NCI-H2196 (cell line): ENCODE measurements around the gene XPO1.
"Not testable (repeated sequence)": the region's sequence is repeated elsewhere in the genome, so short reads cannot be mapped to it uniquely, and the experiment has no call there.

Experiments
- DNase-seq: peaks from one replicate; lab custom pipeline; 2025; ENCODE audit not compliant: unreplicated experiment; lab: John Stamatoyannopoulos, UW

Gene XPO1

GRCh38 chr2:61536572-61537276 lies 1.4 kb downstream of the XPO1 start:
- peak; percentile 28 for DNase-seq

DNA sequence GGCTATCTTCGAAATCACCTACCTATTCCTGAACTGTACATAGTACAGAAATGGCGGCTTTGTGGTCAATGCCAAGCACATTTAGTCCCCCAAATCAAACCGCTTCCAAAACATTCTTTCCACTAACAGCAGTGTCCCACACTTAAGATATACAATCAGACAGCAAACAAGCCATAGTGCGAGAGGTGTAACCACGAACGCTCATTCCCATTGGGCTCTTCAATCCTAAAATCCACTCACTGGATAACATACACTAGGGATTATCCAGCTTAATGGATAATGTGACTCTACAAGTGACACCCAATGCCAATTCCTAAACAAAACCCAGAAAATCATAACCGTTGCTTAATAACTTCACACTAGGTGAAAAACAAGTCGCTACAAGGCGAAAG lies 2.0 kb downstream of the XPO1 start:
- DNase-seq = no peak

GRCh38 chr2:61535449-61535848 lies 2.7 kb downstream of the XPO1 start:
- DNase-seq = no peak

DNA sequence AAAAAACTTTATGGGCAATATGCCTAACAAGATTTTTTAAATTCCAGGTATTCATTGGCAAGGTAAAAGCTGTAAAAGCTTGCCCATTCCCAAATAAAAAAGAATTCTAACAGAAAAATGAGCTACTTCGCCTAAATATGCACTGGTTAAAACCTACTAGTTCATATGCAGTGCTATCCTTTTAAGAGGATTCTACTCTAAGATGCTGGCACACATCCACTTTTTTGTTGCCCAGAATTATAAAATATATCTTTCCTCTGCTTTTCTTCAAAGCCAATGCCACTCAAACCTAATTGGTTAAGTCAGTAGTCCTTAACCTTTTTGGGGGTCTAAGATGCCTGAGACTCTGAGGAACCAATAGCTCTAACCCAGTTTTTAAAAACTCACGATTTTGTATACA lies 3.2 kb downstream of the XPO1 start:
- DNase-seq = no peak

- DNase-seq = no peak
These were observed 7.4 kb downstream of the XPO1 start for GRCh38 chr2:61530749-61531148.

DNA sequence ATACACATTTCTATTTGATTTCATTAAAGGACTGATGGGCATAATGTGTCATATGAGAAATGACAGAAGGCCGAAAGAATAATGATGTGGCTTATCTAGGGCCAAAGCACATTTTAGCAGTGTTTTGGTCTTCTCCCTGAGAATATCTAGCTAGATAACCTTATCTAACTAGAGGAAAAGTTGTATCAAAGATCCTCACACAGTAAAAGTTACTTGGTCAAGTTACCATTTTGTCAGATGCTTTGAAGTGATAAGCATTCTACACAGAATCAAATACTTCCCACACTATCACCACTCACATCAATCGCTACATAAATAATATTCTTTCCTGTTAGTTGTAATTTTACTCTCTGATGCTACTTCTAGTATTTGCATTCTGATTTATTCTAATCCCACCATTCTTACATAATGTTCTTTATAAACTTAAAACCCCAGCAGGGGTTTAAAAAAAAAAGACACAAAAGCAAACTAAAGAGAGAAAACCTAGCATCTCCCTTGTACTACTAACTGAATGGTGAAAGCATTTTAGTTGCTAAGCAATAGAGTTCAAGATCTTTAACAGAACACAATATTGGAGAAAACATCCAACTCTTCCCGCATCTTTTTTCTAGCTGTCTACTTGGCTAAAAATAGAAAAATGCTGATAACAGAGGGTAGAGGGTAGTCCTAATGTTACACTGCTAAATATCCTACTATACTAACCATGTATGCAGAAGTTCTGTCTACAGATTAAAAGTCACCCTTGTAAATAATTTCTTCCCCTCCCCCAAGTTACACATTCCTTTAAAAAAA lies 8.0 kb downstream of the XPO1 start:
- no peak for DNase-seq

DNA sequence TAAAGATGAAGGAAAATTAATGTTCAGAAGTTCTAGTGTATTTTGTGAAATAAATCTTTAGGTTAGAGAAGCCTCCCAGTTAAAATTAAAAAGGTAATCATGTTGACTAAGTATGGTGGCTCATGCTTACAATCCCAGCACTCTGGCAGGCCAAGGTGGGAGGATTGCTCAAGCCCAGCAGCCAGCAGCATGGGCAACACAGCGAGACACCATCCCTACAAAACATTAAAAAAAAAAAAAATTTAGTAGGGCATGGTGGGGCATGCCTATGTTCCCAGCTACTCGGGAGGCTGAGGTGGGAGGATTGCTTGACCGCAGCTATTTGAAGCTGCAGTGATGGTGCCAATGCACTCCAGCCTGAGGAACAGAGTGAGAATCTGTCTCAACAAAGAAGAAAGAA lies 17.9 kb downstream of the XPO1 start:
- no peak for DNase-seq

- no peak for DNase-seq
These were observed 25.3 kb downstream of the XPO1 start for GRCh38 chr2:61512768-61513398.

DNA sequence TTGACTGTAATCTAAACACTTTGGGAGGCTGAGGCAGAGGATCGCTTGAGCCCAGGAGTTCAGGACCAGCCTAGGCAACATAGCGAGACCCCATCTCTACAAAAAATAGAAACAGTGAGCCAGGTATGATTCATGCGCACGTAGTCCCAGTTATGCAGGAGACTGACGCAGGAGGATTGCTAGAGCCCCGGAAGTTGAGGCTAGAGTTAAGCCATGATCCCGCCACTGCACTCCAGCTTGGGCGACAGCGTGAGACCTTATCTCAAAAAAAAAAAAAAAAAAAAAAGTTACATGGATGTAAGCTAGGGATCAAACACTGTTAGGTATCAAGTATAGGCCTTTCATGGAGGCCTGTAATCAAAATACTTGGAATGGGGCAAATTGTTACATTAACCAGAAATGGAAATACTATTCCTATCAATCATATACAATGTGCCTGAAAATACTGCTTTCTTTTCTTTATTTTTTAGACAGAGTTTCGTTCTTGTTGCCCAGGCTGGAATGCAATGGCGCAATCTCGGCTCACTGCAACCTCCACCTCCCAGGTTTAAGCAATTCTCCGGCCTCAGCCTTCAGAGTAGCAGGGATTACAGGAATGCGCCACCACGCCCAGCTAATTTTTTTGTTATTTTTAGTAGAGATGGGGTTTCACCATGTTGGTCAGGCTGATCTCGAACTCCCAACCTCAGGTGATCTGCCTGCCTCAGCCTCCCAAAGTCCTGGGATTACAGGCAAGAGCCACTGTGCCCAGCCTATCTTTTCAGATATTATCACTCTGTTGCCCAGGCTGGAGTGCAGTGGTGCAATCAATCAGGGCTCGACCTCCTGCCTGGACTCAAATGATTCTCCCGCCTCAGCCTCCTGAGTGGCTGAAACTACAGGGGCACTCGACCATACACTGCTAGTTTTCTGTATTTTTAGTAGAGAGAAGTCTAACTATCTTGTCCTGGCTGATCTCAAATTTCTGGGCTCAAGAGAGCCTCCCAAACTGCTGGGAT lies 27.2 kb downstream of the XPO1 start:
- DNase-seq = no peak

DNA sequence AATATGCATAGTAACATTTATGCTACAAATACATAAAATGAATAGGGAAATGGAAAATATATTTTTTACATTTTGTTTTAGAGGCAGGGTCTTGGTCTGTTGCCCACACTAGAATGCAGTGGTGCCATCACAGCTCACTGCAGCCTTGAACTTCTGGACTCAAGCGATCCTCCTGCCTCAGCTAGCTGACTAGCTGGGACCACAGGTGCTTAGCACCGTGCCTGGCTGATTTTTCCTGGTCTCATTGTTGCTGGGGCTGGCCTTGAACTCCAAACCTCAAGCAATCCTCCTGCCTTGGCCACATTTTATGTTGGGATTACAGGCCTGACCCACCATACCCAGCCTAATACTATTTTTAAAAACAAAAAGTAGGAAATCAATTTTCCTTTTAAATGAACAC lies 33.2 kb downstream of the XPO1 start:
- DNase-seq = no peak

GRCh38 chr2:61499060-61499459 lies 39.1 kb downstream of the XPO1 start:
- no peak for DNase-seq

GRCh38 chr2:61493523-61493942 lies 44.6 kb downstream of the XPO1 start:
- DNase-seq = no peak

DNA sequence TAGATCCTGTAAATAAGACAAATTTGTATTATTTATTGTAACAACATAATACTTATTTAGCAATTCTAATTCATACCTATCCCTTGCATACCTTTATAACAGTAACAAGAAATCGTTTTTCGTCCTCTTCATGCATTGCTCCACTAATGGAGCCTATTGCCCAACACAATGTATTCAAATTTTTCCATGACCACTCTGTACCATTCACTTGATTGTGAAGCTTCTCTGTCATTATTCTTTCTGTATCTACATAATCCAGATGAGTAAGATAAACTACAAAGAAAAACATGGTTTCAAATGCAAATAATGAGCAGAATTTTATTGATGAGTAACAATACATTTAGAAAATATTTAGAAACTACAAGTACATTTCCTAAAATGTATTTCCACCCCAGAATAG lies 45.7 kb downstream of the XPO1 start:
- no peak for DNase-seq

- no peak for DNase-seq
These were observed 52.9 kb downstream of the XPO1 start for GRCh38 chr2:61485281-61485680.

DNA sequence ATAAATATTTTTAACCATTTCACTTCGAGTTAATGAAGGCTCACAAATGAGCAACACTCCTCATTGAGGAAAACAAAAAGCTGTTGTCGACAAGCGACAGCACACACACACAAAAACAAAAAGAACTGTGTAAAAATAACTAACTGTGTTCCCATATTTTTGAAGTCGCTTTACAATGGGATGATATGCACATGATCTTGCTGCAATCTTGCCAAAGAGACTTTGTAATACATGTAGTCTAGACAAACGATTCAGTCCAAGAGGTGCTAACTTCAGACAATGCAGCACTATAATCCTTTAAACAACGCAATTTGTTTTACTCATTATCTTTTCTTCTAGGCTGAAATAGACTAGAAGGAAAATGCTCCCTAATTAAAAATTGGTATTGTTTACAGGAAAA lies 60.1 kb downstream of the XPO1 start:
- DNase-seq = no peak

DNA sequence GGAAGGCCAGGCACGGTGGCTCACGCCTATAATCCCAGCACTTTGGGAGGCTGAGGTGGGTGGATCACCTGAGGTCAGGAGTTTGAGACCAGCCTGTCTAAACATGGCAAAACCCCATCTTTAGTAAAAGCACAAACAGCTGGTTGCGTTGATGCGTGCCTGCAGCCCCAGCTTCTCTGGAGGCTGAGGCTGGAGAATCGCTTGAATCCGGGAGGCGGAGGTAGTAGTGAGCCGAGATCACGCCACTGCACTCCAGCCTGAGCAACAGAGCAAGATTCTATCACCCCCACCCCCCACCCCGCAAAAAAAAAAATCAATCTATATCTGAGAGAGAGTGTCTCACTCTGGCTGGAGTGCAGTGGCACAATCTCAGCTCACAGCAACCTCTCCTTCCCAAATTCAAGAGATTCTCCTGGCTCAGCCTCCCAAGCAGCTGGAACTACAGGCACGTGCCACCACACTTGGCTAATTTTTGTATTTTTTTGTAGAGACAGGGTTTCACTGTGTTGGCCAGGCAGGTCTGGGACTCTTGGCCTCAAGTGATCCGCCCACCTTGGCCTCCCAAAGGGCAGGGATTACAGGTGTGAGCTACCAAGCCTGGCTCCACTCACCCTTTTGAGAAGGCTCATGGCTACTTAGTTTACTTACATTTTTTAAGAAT lies 61.1 kb downstream of the XPO1 start:
- not testable (repeated sequence) for DNase-seq

DNA sequence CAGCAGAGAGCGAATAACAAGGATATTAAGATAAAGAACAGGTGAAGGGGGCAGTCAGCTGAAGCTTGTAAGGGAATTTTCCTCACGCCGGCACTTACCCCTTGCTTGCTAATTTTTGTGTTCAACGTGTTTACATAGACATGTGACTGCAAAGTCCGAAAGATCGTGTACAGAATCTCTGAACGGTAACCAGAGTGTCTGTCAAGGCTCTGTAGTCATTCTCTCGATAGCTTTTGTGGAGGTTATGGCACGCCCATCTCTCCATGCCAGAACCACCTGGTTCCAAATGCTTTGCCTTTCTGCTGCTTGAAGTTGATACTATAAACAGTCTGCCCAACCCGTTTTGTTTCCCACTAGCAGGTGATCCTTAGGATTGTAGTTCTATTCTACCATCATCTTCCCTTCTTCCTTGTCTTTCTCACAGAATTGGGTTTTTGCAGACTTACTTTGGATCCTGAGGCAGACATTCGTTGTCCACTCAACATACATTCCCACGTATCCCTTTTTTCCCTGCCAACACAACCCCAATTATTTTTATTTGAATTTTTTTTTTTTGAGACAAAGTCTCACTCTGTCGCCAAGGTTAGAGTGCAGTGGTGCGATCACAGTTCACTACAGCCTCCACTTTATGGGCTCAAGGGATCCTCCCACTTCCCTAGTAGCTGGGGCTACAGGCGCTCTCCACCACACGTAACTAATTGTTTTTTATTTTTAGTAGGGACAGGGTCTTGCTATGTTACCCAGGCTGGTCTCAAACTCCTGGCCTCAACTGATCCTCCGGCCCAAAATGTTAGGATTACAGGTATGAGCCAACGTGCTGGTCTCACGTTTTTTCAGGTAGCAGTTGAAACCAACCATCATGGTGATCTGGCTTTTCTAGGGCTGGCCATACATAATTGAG lies 66.0 kb downstream of the XPO1 start:
- DNase-seq = peak; percentile 6

- DNase-seq = peak; percentile 77
These were observed 66.9 kb downstream of the XPO1 start, which contains the start of gene USP34 for GRCh38 chr2:61470965-61471904. Gene USP34, minus strand, starts transcription at chr2:61471087. Its CDS starts 395 bp downstream, at chr2:61470692.
